Mucosa of gallbladder (tissue), 1 donor: ENCODE results near the gene REG3G. TPM values are rescaled to one million over a fixed set of nuclear protein-coding genes. Genes with fewer than 3 reads are reported as not detected.
"Not testable (repeated sequence)": the region's sequence is repeated elsewhere in the genome, so short reads cannot be mapped to it uniquely, and the experiment has no call there.

Source experiments
- DNase-seq: peaks from one replicate; pipeline ENCODE4 v3.0.0-alpha.2; 2020; ENCODE audit warnings: low spot score
- total RNA-seq: library from RNA; stranded (reverse); gene quantifications from one replicate; pipeline ENCODE4 v1.2.1, GENCODE V29; 2021
- donor health status: DM: no; HTN: no; CAD: no.

REG3G gene
- total RNA-seq, 1 donor from 2014 or later, result 0.66 TPM

DNA sequence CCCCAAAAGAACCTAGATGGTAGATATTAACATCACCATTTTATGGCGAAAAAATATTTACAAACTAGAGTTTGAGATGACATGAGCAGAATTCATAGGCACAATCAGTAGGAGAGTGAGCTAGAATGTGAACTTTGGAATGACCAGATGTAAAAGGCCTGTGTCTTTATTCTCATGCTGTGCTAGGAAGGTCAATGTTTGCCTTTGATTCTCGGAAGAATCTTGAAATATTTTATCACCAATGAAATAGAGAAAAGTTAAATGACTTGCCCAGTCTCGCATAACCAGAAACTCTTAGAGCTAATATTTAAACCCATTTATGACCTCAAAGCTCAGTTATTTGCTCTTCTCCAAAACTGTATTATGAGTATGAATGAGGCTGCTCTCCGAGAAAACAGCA lies 9.2 kb upstream of the REG3G start:
- no peak for DNase-seq

DNA sequence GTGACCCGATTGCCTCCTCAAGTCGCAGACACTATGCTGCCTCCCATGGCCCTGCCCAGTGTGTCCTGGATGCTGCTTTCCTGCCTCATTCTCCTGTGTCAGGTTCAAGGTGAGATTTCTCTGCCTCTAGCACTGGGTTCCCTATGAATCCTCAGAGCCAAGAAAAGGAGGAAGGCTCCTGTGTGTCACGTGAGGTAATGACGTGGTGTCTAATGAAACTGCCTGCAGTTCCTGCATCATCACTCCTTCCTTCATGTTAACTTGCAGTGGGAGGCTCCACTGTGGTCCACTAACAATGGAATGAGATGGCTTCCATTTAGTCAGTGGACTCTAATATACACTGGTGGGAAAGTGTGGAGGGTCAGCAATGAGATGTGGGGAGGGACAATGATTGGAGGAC lies 559 bp downstream of the REG3G start:
- no peak for DNase-seq

DNA sequence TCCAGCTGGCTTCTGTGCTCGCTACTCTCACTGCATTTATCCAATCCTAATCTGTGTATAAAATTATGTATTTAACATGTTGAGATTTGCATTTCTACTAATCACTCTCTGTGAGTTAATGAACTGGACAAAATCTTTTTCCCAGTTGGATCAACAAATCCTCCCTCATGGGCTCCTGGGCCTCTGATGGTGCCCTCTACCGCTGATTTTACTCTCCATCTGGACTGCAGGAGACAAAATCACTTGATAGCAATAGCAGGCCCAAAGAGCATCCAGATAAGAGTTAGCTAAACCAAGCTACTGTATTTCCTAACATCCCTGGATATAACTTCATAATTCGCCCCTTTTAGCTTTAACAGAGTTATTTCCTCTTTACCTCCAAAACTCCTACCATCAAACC lies 14.4 kb downstream of the REG3G start:
- no peak for DNase-seq

DNA sequence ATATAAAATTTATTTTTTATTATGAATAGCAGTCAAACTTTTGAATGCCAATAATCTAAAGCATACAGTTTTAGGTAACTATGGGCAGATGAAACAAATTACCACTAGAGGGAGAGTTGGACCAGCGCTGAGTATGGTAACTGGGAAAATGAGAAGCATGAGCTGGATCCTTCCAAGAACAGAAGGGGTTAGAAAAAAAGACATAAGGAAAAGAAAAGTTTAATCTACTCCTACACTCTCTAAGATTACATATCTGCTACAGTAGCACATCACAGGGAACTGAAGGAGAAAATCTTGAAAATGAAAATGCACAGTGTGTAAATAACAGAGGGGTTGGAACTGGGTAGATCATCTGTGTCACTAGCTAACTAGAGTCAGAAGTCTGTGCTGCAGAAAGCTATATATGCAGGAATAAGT lies 15.5 kb downstream of the REG3G start:
- DNase-seq, result no peak

DNA sequence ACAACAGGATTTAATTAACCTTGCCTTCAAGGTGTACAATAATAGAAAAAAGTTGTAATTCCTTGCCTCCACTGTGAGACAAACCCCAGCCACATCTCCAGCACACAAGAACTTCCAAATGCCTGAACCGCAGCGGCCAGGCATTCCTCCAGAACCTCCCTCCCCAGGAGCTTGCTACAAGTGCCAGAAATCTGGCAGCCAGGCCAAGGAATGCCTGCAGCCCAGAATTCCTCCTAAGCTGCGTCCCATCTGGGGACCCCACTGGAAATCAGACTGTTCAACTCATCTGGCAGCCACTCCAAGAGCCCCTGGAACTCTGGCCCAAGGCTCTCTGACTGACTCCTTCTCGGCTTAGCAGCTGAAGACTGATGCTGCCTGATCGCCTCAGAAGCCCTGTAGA lies 28.0 kb downstream of the REG3G start:
- DNase-seq, result not testable (repeated sequence)

DNA sequence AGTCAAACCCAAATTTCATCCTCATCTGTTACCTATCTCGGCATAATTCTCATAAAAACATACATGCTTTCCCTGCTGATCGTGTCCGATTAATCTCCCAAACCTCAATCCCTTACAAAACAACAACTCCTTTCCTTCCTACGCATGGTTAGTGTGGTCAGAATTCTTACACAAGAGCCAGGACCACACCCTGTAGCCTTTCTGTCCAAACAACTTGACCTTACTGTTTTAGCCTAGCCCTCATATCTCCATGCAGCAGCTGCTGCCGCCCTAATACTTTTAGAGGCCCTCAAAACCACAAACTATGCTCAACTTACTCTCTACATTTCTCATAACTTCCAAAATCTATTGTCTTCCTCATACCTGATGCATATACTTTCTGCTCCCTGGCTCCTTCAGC lies 29.3 kb downstream of the REG3G start:
- not testable (repeated sequence) for DNase-seq

DNA sequence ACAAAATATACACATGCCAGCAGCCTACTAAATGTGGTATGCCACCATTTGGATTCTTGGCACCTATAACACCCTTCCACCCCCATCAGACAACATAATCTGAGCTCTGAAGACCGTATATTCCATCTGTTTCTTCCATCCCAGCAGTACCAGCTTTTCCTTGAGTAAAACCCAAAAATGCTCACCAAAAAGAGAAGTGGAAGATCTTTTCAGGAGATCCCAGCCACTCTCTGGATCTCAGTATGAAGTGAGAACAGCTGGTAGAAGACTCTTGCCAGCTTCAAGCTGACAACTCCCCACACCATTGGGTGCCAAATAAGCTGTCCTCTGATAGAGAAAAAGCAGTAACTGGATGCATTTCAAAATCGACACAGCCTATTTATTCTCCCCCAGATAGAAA lies 39.7 kb downstream of the REG3G start:
- no peak for DNase-seq

DNA sequence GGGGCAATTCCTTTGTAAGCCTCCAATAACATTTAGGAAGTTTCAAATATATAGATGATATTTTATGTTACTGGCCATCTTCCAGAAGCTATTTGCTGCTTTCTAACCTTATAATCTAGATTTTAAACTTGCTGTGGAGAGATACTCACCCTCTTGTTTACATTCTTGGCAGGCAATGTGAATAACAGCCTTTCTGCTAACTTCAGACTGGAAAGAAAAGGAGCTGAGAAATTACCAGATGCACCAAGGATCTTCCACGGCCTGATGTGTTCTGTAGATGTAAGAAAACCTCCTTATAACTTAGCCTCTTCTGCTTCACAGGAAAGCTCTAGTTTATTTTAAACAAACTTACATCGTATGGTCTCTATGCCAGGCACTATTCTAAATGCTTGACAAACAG lies 45.6 kb downstream of the REG3G start:
- DNase-seq, result no peak

Other genes with a start within 250 kb of the REG3G start
- gene REG1B, start 62.3 kb downstream of the REG3G start, total RNA-seq, result 8.1 TPM
- gene REG1A, start 94.8 kb downstream of the REG3G start, total RNA-seq, result 33.7 TPM
- gene REG3A, start 134.1 kb downstream of the REG3G start, total RNA-seq, result 2.9 TPM